Mononuclear cell (primary cell): Measurements from ENCODE around the gene GALNT7. TPM values are rescaled to one million over a fixed set of nuclear protein-coding genes. Genes with fewer than 3 reads are reported as not detected.
"Not testable (repeated sequence)": the region's sequence is repeated elsewhere in the genome, so short reads cannot be mapped to it uniquely, and the experiment has no call there.

Source experiments
- H3K27me3 ChIP-seq: 2 replicates; pipeline ENCODE4 v1.6.0; 2011; ENCODE audit warnings: low read length, control low read depth; ENCODE audit not compliant: insufficient read depth
- H3K4me1 ChIP-seq: 2 replicates; pipeline ENCODE4 v1.5.1; 2011; ENCODE audit warnings: mild to moderate bottlenecking, low read length, control low read depth; ENCODE audit not compliant: insufficient read depth
- H3K4me3 ChIP-seq: 2 replicates; pipeline ENCODE4 v1.5.1; 2011; ENCODE audit warnings: mild to moderate bottlenecking, low read length, moderate library complexity
- H3K9me3 ChIP-seq: 2 replicates; pipeline ENCODE4 v1.5.1; 2011; ENCODE audit warnings: low read depth, mild to moderate bottlenecking, control low read depth, low read length
- total RNA-seq: library from RNA; depleted of rRNA; stranded (reverse); fragments of >200 nt; gene quantifications from one replicate; pipeline ENCODE4 v1.2.3, GENCODE V29; 2012

Gene GALNT7
- total RNA-seq, 1 donor: 11.4 TPM

- peaks cover 76% of the 10 kb centered on the region for H3K4me1 ChIP-seq
- H3K4me3 ChIP-seq: no peak overlapping the region
- H3K9me3 ChIP-seq: no peaks in the 10 kb centered on the region
- no peaks in the 10 kb centered on the region for H3K27me3 ChIP-seq
Observed at GRCh38 chr4:173176010-173176409, 7.4 kb downstream of the GALNT7 start.

GRCh38 chr4:173177232-173177631 lies 8.6 kb downstream of the GALNT7 start:
- Histone ChIP-seq H3K4me1 (peaks cover 71% of the 10 kb centered on the region), H3K4me3 (no peak overlapping the region), H3K9me3 (no peaks in the 10 kb centered on the region), H3K27me3 (no peaks in the 10 kb centered on the region)

DNA sequence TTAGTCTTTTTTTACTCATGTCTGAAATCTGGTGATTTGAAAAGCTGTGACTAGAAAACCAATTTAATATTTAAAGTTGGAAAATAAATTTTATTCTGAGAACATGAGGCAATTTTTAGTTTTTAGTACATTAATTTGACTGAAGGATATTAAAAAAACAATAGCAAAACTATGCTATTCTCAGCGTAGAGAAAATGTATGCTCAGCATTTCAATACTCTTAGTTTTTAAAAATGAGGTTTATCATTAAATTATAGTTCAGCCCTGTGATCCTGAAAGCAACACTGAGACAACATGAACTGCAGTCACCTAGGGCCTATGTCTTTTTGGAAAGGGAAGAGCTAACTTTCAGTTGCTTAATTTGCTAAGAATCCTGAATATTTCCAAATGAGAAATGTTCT lies 9.5 kb downstream of the GALNT7 start:
- H3K4me1 ChIP-seq: peaks cover 69% of the 10 kb centered on the region
- H3K4me3 ChIP-seq: no peak overlapping the region
- H3K9me3 ChIP-seq: no peaks in the 10 kb centered on the region
- H3K27me3 ChIP-seq: no peaks in the 10 kb centered on the region

DNA sequence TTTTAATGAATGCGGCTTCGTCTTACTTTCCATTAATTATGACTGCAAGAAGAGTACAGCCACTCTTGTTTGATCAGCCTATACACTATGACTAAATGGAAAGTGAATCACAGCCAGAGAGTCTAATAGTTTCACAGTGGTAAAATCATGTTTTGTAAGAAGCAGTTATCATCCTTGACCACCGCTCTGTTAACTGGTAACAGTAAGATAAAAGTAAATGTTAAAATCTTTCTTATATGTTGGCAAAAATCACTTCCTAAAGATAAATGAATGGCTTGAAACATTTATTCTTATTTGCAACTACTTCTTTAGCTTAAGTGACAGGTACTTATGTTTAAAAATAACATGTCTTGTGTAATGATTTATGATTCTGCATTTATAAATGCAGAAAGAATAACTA lies 13.2 kb downstream of the GALNT7 start:
- Histone ChIP-seq H3K27me3 (no peaks in the 10 kb centered on the region), H3K4me3 (no peak overlapping the region), H3K4me1 (peaks cover 50% of the 10 kb centered on the region), H3K9me3 (no peaks in the 10 kb centered on the region)

DNA sequence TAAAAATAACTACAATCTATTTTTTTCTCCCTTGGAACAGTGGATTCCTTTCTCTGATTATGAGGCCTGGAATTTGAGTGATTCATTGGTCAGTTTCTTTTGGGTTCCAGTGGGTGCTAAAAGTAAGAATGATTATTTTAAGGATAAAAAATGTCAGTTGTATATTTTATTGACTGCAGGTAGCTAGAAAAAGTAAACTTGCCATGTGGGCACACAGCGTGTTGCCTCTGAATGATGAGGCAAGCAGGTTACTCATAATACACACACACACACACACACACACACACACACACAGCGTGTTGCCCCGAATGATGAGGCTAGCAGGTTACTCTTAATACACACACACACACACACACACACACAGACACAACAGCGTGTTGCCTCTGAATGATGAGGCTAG lies 13.8 kb downstream of the GALNT7 start:
- Histone ChIP-seq H3K4me3 (no peak overlapping the region), H3K27me3 (no peaks in the 10 kb centered on the region), H3K9me3 (no peaks in the 10 kb centered on the region), H3K4me1 (peaks cover 45% of the 10 kb centered on the region)

DNA sequence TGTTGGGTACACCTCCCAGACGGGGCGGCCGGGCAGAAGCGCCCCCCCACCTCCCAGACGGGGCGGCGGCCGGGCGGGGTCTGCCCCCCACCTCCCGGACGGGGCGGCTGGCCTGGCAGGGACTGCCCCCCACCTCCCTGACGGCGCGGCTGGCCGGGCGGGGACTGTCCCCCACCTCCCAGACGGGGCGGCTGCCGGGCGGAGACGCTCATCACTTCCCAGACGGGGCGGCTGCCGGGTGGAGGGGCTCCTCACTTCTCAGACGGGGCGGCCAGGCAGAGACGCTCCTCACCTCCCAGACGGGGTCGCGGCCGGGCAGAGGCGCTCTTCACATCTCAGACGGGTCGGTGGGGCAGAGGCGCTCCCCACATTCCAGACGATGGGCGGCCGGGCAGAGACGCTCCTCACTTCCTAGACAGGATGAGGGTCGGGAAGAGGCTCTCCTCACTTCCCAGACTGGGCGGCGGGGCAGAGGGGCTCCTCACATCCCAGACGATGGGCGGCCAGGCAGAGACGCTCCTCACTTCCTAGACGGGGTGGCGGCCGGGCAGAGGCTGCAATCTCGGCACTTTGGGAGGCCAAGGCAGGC lies 15.1 kb downstream of the GALNT7 start:
- peaks cover 36% of the 10 kb centered on the region for H3K4me1 ChIP-seq
- H3K9me3 ChIP-seq, H3K27me3 ChIP-seq, H3K4me3 ChIP-seq: not testable (repeated sequence)

DNA sequence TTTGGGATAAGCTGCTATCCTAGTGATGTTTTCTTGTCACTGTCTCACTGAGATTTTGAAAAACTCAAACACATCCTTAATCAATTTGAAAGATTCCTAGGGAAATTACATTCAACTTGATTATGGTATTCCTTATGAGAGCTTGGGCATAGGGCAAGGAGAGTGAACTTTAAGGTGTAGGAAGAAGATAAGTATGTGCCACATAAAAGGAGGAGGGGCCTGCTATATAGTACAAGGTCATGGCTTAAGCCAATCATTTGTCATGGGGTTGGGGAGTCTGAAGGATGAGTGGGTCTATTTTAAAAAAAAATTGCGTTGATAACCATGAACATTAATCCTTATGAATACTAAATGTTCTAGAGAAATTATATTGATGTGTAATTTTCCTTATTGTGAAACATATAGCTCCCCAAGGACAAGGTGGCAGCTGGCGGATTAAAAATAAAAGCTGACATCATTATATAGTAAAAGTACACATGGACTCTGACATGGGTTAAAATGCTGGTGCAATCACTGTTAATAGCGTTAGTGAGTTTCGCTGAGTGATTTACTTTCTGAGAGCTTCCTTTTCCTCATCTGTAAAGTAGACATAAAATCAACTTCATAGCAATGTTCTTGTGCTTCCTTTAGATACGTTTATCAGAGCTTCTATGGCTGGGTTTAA lies 17.4 kb downstream of the GALNT7 start:
- Histone ChIP-seq H3K4me3 (no peak overlapping the region), H3K9me3 (no peaks in the 10 kb centered on the region), H3K27me3 (no peaks in the 10 kb centered on the region), H3K4me1 (peaks cover 26% of the 10 kb centered on the region)

GRCh38 chr4:173187732-173188131 lies 19.1 kb downstream of the GALNT7 start:
- H3K4me1 ChIP-seq: peaks cover 20% of the 10 kb centered on the region
- no peak overlapping the region for H3K4me3 ChIP-seq
- H3K9me3 ChIP-seq: no peaks in the 10 kb centered on the region
- no peaks in the 10 kb centered on the region for H3K27me3 ChIP-seq

- Histone ChIP-seq H3K4me1 (peaks cover 22% of the 10 kb centered on the region), H3K4me3 (no peak overlapping the region), H3K27me3 (no peaks in the 10 kb centered on the region), H3K9me3 (no peaks in the 10 kb centered on the region)
Observed at GRCh38 chr4:173188648-173189047, 20.0 kb downstream of the GALNT7 start.

- peaks cover 22% of the 10 kb centered on the region for H3K4me1 ChIP-seq
- H3K4me3 ChIP-seq: no peak overlapping the region
- H3K27me3 ChIP-seq: no peaks in the 10 kb centered on the region
- no peaks in the 10 kb centered on the region for H3K9me3 ChIP-seq
Observed at GRCh38 chr4:173189117-173189693, 20.6 kb downstream of the GALNT7 start.

- H3K9me3 ChIP-seq: no peaks in the 10 kb centered on the region
- no peaks in the 10 kb centered on the region for H3K27me3 ChIP-seq
- no peak overlapping the region for H3K4me3 ChIP-seq
Observed at GRCh38 chr4:173191623-173192041, 23.0 kb downstream of the GALNT7 start.

DNA sequence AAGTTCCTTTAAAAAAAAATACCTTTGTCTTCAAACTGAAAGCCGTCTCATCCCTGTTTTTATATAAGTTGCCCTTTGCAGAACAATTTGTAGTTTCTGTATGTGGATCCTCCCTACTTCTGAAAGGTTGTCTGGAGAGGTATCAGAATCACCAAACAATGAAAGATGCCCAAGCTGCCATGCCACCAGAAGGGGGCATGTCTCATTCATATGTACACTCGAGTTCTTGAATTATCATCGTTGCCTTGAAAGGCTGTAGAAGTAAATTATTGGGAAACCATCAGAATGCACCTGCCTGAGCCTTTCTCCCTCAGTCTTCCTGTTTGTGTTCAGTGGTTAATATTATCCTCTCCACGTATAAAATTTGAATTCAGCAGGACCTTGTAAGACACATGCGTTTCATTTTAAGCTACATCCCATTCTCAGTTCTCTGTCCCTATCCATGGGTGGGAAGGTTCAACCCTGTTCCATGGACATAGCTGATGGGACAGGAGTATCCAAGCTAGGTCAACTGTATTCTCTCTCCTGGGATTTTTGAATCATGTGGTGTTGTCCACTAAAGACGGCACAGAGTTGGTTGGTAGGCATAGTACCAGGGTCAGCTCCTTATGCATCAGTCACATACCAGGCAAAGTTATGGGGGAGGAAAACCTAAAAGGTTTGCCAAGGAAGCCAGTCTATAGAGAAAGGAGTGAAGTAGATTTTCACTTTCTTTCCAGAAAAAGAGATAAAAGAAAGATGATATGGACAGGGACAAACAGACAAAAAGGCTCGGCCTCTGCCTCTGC lies 24.0 kb downstream of the GALNT7 start:
- peaks cover 11% of the 10 kb centered on the region for H3K4me1 ChIP-seq
- H3K27me3 ChIP-seq: no peaks in the 10 kb centered on the region
- H3K9me3 ChIP-seq: no peaks in the 10 kb centered on the region
- H3K4me3 ChIP-seq: no peak overlapping the region

More at GRCh38 chr4:173191623-173192041, 23.0 kb downstream of the GALNT7 start:
- H3K4me1 ChIP-seq: peaks cover 14% of the 10 kb centered on the region

DNA sequence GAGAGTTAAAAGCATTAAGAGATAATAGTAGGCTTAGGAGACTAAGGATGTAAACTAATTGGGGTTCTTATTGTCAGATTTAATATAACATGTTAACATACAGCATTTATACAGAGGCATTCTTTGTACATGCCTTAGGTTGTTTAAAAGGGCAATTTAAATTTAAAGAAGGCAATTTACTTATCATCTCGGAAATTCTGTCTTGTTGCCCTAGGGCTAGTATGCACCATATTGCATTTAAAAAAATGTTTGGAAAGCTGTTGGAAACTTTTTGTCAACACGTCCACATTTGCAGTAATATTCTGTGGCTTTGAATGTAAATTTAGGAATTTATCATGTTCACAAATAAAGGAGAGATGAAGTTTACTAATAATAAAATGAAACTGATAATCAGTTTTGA lies 25.5 kb downstream of the GALNT7 start:
- no peaks in the 10 kb centered on the region for H3K9me3 ChIP-seq
- peaks cover 11% of the 10 kb centered on the region for H3K4me1 ChIP-seq
- no peak overlapping the region for H3K4me3 ChIP-seq
- H3K27me3 ChIP-seq: no peaks in the 10 kb centered on the region

DNA sequence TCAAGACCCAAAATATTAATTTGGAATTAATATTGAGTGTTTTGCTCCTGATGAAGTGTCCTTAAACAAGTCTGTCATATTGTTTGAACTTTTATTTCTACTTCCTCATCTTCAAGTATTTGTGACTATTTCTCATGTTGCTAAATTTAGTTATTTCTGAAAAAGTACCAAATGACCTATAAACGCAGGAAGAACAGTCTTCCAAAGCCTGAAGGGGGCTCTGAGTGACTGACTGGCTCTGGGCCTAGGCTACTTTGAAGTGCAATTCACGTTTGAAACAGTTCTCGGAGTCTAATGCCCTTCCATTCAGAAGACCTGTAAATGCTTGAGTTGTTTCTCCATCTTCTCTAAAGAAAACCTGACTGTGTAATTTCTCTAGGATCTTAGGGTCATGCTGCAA lies 26.5 kb downstream of the GALNT7 start:
- no peak overlapping the region for H3K4me3 ChIP-seq
- H3K9me3 ChIP-seq: no peaks in the 10 kb centered on the region
- H3K4me1 ChIP-seq: peaks cover 11% of the 10 kb centered on the region
- no peaks in the 10 kb centered on the region for H3K27me3 ChIP-seq

GRCh38 chr4:173199553-173199952 lies 30.9 kb downstream of the GALNT7 start:
- H3K4me1 ChIP-seq: peaks cover 5% of the 10 kb centered on the region
- no peaks in the 10 kb centered on the region for H3K27me3 ChIP-seq
- H3K9me3 ChIP-seq: peaks cover 6% of the 10 kb centered on the region
- no peak overlapping the region for H3K4me3 ChIP-seq
